Adrenal gland (tissue), 12 donors: ENCODE results near the gene CDIPT. TPM values are rescaled to one million over a fixed set of nuclear protein-coding genes. Genes with fewer than 3 reads are reported as not detected.

Source experiments
- DNase-seq, 7 donors: peaks; one replicate each; pipeline ENCODE4 v3.0.0-alpha.2; 2019 to 2020
- H3K27ac ChIP-seq, 5 donors: fragments of 200-600 bp; sonication (generic) in 4 of 5; 1 replicate in 3 of 5; 2 replicates in 2 of 5; pipeline versions ENCODE4 v1.5.1 to v1.8.0; 2016 to 2020; ENCODE audit warnings: mild to moderate bottlenecking in 1 of 5
- H3K27me3 ChIP-seq: fragments of 200-600 bp; 2 replicates; pipeline ENCODE4 v1.8.0; 2021
- H3K36me3 ChIP-seq, 2 donors: fragments of 200-600 bp; replicated peaks in 1 of 2; 1 replicate in 1 of 2; 2 replicates in 1 of 2; pipeline versions ENCODE4 v1.5.1 to v1.8.0; 2018 to 2022
- H3K4me1 ChIP-seq, 2 donors: fragments of 200-600 bp; replicated peaks in 1 of 2; 1 replicate in 1 of 2; 2 replicates in 1 of 2; pipeline versions ENCODE4 v1.5.1 to v1.8.0; 2018 to 2021
- H3K4me3 ChIP-seq, 4 donors: fragments of 200-600 bp; sonication (generic) in 3 of 4; one replicate each; pipeline ENCODE4 v1.5.1; 2016 to 2018
- H3K9me3 ChIP-seq, 3 donors: fragments of 200-600 bp; sonication (generic) in 1 of 3; replicated peaks in 1 of 3; 1 replicate in 2 of 3; 2 replicates in 1 of 3; pipeline versions ENCODE4 v1.5.1 to v1.8.0; 2016 to 2021
- POLR2A ChIP-seq, 2 donors: fragments of 450-650 bp; IDR thresholded peaks; one replicate each; pipeline ENCODE4 v1.6.1; 2017; ENCODE audit warnings: antibody characterized with exemption in 2 of 2, mild to moderate bottlenecking in 2 of 2, moderate library complexity in 1 of 2
- WGBS, 4 donors: extraction: QIAGEN DNeasy Blood & Tissue Kit in 2 of 4; methylation state at CpG; one replicate each; pipeline versions ENCODE4 v1.1.5 to v1.1.7; 2013 to 2017; 5-methylcytosine and 5-hydroxymethylcytosine counted together
- intact Hi-C, 2 donors: fragments of 100-400 bp; cut with DNase I; formaldehyde crosslinking; loops; one replicate each; pipeline versions ENCODE4 v1.14.1 to v1.15.0; 2022 to 2023
- polyA plus RNA-seq, 3 donors: library from polyadenylated mRNA; stranded (reverse); fragments of 200-250 nt in 2 of 3; fragments of 350-450 nt in 1 of 3; fragmentation: Illumina TruSeq in 1 of 3; extraction: RNeasy Lipid Tissue Mini Kit (QIAGEN cat#74804) in 1 of 3; gene quantifications; one replicate each; pipeline ENCODE4 v1.2.3, GENCODE V29; 2013 to 2014
- total RNA-seq, 9 donors: library from RNA; depleted of rRNA in 4 of 9; stranded (reverse); fragments of >200 nt in 4 of 9; fragments of 120-200 nt in 1 of 9; fragmentation: NEBNext Ultra II Directional in 1 of 9; extraction: Animal tissue kit (Norgen Biotek cat#: 25700) in 1 of 9; gene quantifications; one replicate each; pipeline versions ENCODE4 v1.1.0 to v1.2.4, GENCODE V29; 2013 to 2023
- TF ChIP-seq, protein P1 (sequence below), 6 experiments: fragments of 450-650 bp in 4 of 6; fragments of 200-600 bp in 2 of 6; sonication (generic) in 1 of 6; IDR thresholded peaks; 1 replicate in 5 of 6; 2 replicates in 1 of 6; pipeline versions ENCODE4 v1.5.1 to v1.8.0; 2016 to 2021; ENCODE audit warnings: antibody characterized with exemption in 6 of 6, mild to moderate bottlenecking in 2 of 6, moderate library complexity in 1 of 6
- donor health status: healthy with polysubstance abuse.
- donor health status: Bipolar disorder and iron deficiency.
- donor health status: DM: yes; HTN: yes; CAD: no.
- donor health status: DM: no; HTN: no; CAD: no.
- donor health status: DM: no; HTN: no; CAD: no.
- donor health status: DM: yes; HTN: yes; CAD: no.

Gene CDIPT
- total and polyA plus RNA-seq, 12 donors = 44.9 to 203 (median 127) TPM

DNA sequence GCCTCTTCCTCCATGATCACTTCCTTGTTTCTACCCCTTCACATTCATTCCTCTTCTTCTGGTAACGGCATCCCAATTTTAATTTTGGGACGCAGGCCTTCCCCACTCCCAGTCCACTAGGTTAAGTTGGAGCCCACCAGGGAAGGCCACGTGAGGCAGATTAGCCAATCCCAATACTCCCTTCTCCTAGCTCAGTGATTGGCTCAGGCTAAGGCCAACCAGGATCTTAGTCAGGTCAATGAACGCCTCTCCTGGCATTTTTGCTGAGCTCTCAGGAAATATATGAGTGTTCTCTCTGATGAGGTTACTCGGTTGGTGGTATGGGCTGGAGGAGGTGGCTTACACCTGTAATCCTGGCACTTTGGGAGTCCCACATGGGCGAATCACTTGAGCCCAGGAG, 21.0 kb upstream of the CDIPT start:
- intact Hi-C loops = no loop called here
- H3K4me1 ChIP-seq = no peaks in the 10 kb centered on the region
- 85 to 92% (median 88%) methylated on average over 5 to 6 of the region's 6 CpGs for WGBS, 4 donors

DNA sequence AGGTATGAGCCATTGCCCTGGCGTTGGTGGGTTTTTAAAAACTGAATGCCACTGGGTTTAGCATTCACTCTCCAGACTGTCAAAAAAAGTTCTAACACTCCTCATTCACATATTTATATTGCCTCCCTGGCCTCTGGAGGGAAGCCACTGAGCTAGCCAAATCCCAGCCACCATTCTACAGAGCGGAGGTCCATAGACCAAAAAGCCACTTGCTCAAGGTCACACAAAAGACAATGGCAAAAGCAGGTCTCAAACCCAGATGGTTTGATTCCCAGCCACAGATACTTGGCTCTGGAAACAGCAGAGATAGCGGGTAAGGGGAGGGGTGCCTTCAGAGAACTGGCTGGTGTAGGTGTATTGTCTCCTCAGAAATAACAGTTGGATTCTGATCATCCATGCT, 18.0 kb upstream of the CDIPT start:
- H3K27ac ChIP-seq = no peak overlapping the region
- no peaks in the 10 kb centered on the region for H3K36me3 ChIP-seq
- no peaks in the 10 kb centered on the region for H3K9me3 ChIP-seq
- H3K27me3 ChIP-seq = no peaks in the 10 kb centered on the region
- WGBS, 4 donors = 90 to 97% (median 95%) methylated on average over 3 of the region's 3 CpGs
- intact Hi-C loops = no loop called here
- H3K4me3 ChIP-seq = no peak overlapping the region
- TF ChIP-seq, protein P1, sequence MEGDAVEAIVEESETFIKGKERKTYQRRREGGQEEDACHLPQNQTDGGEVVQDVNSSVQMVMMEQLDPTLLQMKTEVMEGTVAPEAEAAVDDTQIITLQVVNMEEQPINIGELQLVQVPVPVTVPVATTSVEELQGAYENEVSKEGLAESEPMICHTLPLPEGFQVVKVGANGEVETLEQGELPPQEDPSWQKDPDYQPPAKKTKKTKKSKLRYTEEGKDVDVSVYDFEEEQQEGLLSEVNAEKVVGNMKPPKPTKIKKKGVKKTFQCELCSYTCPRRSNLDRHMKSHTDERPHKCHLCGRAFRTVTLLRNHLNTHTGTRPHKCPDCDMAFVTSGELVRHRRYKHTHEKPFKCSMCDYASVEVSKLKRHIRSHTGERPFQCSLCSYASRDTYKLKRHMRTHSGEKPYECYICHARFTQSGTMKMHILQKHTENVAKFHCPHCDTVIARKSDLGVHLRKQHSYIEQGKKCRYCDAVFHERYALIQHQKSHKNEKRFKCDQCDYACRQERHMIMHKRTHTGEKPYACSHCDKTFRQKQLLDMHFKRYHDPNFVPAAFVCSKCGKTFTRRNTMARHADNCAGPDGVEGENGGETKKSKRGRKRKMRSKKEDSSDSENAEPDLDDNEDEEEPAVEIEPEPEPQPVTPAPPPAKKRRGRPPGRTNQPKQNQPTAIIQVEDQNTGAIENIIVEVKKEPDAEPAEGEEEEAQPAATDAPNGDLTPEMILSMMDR (IDR thresholded peaks at IDR 0.05) = no peak
- no peak for TF ChIP-seq POLR2A (IDR thresholded peaks at IDR 0.05)
- peaks cover 0 to 3% of the 10 kb centered on the region in 2 donors for H3K4me1 ChIP-seq
- no peak for DNase-seq

More for the DNA sequence above, 21.0 kb upstream of the CDIPT start:
- DNase-seq = no peak
- TF ChIP-seq, protein P1 (IDR thresholded peaks at IDR 0.05) = no peak
- no peak for TF ChIP-seq POLR2A (IDR thresholded peaks at IDR 0.05)
- H3K4me3 ChIP-seq = no peak overlapping the region
- H3K9me3 ChIP-seq = no peaks in the 10 kb centered on the region
- H3K27me3 ChIP-seq = no peaks in the 10 kb centered on the region
- no peak overlapping the region for H3K27ac ChIP-seq
- no peaks in the 10 kb centered on the region for H3K36me3 ChIP-seq

DNA sequence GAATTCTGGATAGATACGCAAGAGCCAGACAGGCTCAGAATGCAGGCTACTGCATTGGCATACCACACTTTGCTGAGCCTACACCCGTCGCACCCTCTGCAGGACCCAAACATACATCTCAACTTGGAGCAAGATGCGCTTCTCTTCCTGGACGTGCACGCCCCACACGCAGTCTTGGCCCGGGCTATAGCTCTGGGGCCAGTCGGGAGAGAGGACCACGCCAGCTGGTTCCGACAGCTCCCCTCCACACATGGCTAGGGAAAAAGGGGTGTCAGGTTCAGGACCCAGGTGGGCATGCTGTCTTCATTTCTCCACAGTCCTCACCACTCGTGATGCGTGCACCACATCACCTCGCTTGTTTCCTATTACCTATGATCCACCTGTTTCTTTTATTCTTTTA, 15.1 kb upstream of the CDIPT start:
- WGBS, 4 donors = 90 to 93% (median 92%) methylated on average over 9 to 14 of the region's 14 CpGs
- no peak for DNase-seq
- no peak overlapping the region for H3K27ac ChIP-seq
- H3K4me1 ChIP-seq = peaks cover 0 to 3% of the 10 kb centered on the region in 2 donors
- H3K36me3 ChIP-seq = no peaks in the 10 kb centered on the region
- intact Hi-C loops = no loop called here
- TF ChIP-seq, protein P1 (IDR thresholded peaks at IDR 0.05) = no peak
- no peak for TF ChIP-seq POLR2A (IDR thresholded peaks at IDR 0.05)
- H3K9me3 ChIP-seq = no peaks in the 10 kb centered on the region
- no peak overlapping the region for H3K4me3 ChIP-seq
- no peaks in the 10 kb centered on the region for H3K27me3 ChIP-seq

DNA sequence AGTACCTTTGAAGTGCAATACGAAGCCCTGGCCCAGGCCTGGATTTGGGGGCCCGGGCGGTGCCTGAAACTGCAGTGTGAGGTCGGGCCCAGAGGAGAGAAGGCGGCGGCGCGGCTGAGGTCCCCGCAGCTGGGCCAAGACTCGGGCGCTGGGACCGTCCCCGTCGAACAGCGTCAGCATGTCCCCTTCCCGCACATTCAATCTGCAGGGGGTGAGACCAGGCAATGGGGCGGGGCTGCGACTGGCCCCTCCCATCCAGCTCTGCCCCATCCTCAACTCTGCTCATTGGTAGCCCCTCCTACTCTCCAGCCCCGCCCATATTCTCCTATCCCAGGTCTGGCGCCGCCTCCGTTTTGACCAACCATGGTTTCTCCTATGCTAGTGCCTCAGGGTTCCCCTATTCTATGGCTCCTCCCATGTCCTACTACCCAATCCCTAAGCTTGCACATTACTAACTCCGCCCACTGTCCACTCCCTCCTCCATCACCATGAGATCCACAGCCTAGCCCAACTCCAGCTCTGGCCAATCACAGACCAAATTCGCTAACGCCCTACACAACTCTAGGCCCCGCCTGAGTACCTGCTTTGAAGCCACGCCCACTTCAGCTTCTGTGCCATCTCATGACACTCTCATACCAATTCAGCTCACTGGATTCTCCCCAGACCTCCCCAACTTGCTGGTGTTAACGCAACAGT, 14.4 kb upstream of the CDIPT start:
- Histone ChIP-seq H3K27ac (no peak overlapping the region), H3K4me1 (peaks cover 0 to 3% of the 10 kb centered on the region in 2 donors), H3K4me3 (no peak overlapping the region), H3K36me3 (no peaks in the 10 kb centered on the region), H3K9me3 (no peaks in the 10 kb centered on the region), H3K27me3 (no peaks in the 10 kb centered on the region)
- TF ChIP-seq, protein P1 (IDR thresholded peaks at IDR 0.05) = no peak
- no peak for TF ChIP-seq POLR2A (IDR thresholded peaks at IDR 0.05)
- WGBS, 4 donors = 22 to 30% (median 25%) methylated on average over 24 to 28 of the region's 28 CpGs
- intact Hi-C loops = no loop called here
- DNase-seq = peak in 2 of 7 donors; percentile 35 to 59
